Mesothelial cell of epicardium (in vitro differentiated cells): ENCODE measurements around the gene EPB41L4A. TPM values are rescaled to one million over a fixed set of nuclear protein-coding genes. Genes with fewer than 3 reads are reported as not detected.

Experiments used
- DNase-seq, 2 experiments: peaks; one replicate each; pipeline ENCODE4 v3.0.0; 2021; ENCODE audit warnings: low spot score in 2 of 2; ENCODE audit not compliant: unreplicated experiment in 2 of 2
- H3K27ac Mint-ChIP-seq: 2 replicates; pipeline ENCODE4 v1.8.0; 2021; ENCODE audit warnings: mixed read lengths
- H3K27me3 Mint-ChIP-seq: 2 replicates; pipeline ENCODE4 v1.8.0; 2021; ENCODE audit warnings: low read depth, mixed read lengths
- H3K36me3 Mint-ChIP-seq: 2 replicates; pipeline ENCODE4 v1.8.0; 2021; ENCODE audit warnings: mixed read lengths
- H3K4me1 Mint-ChIP-seq: 2 replicates; pipeline ENCODE4 v1.8.0; 2021; ENCODE audit warnings: mixed read lengths
- H3K4me3 Mint-ChIP-seq: 2 replicates; pipeline ENCODE4 v1.8.0; 2021; ENCODE audit warnings: mild to moderate bottlenecking, moderate library complexity, mixed read lengths
- H3K9me3 Mint-ChIP-seq: 2 replicates; pipeline ENCODE4 v1.8.0; 2021; ENCODE audit warnings: mixed read lengths
- total RNA-seq: library from RNA; stranded (reverse); gene quantifications from 3 replicates; pipeline ENCODE4 v1.2.1, GENCODE V29; 2021
- TF ChIP-seq, protein P1 (sequence below): fragments of 200-600 bp; sonication (generic); IDR thresholded peaks from one replicate; pipeline ENCODE4 v1.5.0; 2021; ENCODE audit warnings: antibody characterized with exemption; ENCODE audit not compliant: unreplicated experiment

The EPB41L4A gene
- total RNA-seq, 1 donor from 2014 or later = 39.3 TPM

DNA sequence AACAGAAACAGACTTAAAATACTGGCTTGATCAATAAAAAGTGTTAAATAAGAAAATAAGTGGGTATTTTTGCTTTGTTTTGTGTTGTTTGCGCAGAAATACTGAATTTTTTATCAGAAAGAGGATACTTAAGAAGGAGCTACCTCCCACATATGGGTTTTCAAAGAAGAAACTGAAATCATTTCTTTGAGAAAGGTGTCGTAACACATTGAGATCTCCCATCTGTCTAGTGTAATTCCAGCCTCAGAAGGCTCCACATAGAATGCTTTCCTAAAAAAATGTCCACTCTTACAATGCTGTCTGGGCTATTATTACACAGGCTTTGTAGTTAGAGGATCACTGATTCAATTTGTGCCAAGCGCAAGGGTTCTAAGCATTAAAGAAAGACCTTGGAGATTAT, 226.2 kb downstream of the EPB41L4A start:
- no peak for DNase-seq
- H3K9me3 Mint-ChIP-seq = no peaks in the 10 kb centered on the region
- TF ChIP-seq, protein P1, sequence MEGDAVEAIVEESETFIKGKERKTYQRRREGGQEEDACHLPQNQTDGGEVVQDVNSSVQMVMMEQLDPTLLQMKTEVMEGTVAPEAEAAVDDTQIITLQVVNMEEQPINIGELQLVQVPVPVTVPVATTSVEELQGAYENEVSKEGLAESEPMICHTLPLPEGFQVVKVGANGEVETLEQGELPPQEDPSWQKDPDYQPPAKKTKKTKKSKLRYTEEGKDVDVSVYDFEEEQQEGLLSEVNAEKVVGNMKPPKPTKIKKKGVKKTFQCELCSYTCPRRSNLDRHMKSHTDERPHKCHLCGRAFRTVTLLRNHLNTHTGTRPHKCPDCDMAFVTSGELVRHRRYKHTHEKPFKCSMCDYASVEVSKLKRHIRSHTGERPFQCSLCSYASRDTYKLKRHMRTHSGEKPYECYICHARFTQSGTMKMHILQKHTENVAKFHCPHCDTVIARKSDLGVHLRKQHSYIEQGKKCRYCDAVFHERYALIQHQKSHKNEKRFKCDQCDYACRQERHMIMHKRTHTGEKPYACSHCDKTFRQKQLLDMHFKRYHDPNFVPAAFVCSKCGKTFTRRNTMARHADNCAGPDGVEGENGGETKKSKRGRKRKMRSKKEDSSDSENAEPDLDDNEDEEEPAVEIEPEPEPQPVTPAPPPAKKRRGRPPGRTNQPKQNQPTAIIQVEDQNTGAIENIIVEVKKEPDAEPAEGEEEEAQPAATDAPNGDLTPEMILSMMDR = no peak
- H3K4me3 Mint-ChIP-seq = no peak overlapping the region
- H3K36me3 Mint-ChIP-seq = peaks cover 2% of the 10 kb centered on the region
- peaks cover 6% of the 10 kb centered on the region for H3K4me1 Mint-ChIP-seq
- no peak overlapping the region for H3K27ac Mint-ChIP-seq
- no peaks in the 10 kb centered on the region for H3K27me3 Mint-ChIP-seq

DNA sequence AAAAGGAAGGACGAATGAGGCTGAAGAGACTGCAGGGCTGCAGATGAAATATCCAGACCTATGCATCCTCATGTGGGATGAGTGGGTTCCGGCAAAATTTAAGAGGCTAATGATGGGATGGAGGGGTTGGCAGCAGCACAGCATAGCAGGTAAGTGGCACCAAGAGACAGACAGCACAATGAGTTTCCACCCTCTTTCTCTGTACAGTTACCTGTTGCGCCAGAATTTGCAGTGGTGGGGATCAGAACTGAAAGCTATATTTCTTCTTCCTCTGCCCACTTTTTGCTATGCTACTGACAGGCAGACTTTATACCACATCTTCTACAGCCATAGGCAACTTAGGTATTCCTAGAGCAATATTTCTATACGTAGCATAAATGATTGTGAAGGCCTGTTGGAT, 227.0 kb downstream of the EPB41L4A start:
- Mint-ChIP-seq H3K27me3 (no peaks in the 10 kb centered on the region), H3K27ac (no peak overlapping the region), H3K9me3 (no peaks in the 10 kb centered on the region), H3K4me1 (peaks cover 6% of the 10 kb centered on the region), H3K4me3 (no peak overlapping the region), H3K36me3 (peaks cover 2% of the 10 kb centered on the region)
- DNase-seq = no peak
- TF ChIP-seq, protein P1 = no peak

GRCh38 chr5:112189391-112189790, 229.7 kb downstream of the EPB41L4A start:
- Mint-ChIP-seq H3K4me1 (peaks cover 6% of the 10 kb centered on the region), H3K36me3 (peaks cover 2% of the 10 kb centered on the region), H3K27me3 (no peaks in the 10 kb centered on the region), H3K4me3 (no peak overlapping the region), H3K27ac (no peak overlapping the region), H3K9me3 (no peaks in the 10 kb centered on the region)
- TF ChIP-seq, protein P1 = no peak
- no peak for DNase-seq

DNA sequence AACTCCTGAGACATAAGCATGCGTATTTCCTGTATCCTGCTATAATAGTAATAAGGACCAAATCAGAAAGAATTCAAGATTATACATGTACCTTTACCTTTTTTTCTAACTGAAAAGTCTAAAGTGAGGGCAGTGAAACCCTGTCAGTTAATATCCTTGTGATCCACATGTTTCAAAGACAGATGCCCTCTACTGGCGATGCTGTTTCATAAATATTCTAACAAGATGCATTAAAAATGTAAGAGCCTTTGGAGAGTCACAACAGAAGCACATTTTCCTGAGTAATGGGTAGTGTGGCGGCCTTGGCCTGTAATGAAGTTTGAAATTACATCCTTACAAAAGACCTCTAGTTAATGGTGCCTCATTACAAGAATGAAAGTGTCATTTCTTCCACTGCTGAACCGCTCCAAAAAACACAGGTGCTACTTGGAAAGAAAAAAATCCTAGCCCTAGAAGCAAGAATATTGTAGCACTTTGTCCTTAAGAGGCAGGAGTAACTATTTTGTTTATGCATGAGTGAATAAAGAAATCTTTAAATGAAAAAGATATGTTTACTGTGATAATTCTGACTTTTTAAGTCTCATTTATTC, 232.6 kb downstream of the EPB41L4A start:
- Mint-ChIP-seq H3K36me3 (peaks cover 10% of the 10 kb centered on the region), H3K4me3 (no peak overlapping the region), H3K27ac (no peak overlapping the region), H3K27me3 (no peaks in the 10 kb centered on the region), H3K9me3 (no peaks in the 10 kb centered on the region), H3K4me1 (peaks cover 17% of the 10 kb centered on the region)
- DNase-seq = no peak
- TF ChIP-seq, protein P1 = peak; percentile 69

- Mint-ChIP-seq H3K27ac (no peak overlapping the region), H3K4me1 (peaks cover 14% of the 10 kb centered on the region)
- no peak for DNase-seq
Observed at GRCh38 chr5:112183874-112184273, 235.2 kb downstream of the EPB41L4A start.

More at GRCh38 chr5:112183874-112184273, 235.2 kb downstream of the EPB41L4A start:
- peaks cover 23% of the 10 kb centered on the region for H3K36me3 Mint-ChIP-seq
- no peak overlapping the region for H3K4me3 Mint-ChIP-seq
- TF ChIP-seq, protein P1 = no peak
- no peaks in the 10 kb centered on the region for H3K27me3 Mint-ChIP-seq
- no peaks in the 10 kb centered on the region for H3K9me3 Mint-ChIP-seq
